ENCODE data around the gene IGSF22.
"Not testable (repeated sequence)": the region's sequence is repeated elsewhere in the genome, so short reads cannot be mapped to it uniquely, and the experiment has no call there.

Gene IGSF22

DNA sequence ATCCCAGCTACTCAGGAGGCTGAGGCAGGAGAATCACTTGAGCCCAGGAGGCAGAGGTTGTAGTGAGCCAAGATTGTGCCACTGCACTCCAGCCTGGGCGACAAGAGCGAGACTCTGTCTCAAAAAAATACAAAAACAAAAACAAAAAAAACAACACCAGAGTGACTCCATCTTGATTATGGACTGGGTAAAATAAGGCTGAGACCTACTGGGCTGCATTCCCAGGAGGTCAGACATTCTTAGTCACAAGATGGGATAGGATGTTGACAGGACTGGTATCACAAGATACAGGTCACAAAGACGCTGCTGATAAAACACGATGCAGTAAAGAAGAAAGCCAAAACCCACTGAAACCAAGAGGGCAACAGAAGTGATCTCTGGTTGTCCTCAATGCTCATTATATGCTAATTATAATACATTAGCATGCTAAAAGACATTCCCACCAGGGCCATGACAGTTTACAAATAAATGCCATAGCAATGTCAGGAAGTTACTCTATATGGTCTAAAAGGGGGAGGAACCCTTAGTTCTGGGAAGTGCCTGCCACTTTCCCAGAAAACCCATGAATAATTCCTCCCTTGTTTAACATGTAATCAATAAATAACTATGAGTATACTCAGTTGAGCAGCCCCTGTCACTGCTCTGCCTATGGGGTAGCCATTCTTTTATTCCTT, 34.4 kb downstream of the IGSF22 start:
- DNase-seq (ENCODE audit: low spot score) = not testable (repeated sequence)

- no peak for DNase-seq (ENCODE audit: low spot score)
These were observed 41.7 kb downstream of the IGSF22 start for GRCh38 chr11:18684267-18684666.

GRCh38 chr11:18682466-18682865, 43.5 kb downstream of the IGSF22 start:
- DNase-seq (ENCODE audit: low spot score) = no peak

- not testable (repeated sequence) for DNase-seq (ENCODE audit: low spot score)
These were observed 44.0 kb downstream of the IGSF22 start for GRCh38 chr11:18681949-18682348.

GRCh38 chr11:18677560-18677959, 48.4 kb downstream of the IGSF22 start:
- no peak for DNase-seq (ENCODE audit: low spot score)

DNA sequence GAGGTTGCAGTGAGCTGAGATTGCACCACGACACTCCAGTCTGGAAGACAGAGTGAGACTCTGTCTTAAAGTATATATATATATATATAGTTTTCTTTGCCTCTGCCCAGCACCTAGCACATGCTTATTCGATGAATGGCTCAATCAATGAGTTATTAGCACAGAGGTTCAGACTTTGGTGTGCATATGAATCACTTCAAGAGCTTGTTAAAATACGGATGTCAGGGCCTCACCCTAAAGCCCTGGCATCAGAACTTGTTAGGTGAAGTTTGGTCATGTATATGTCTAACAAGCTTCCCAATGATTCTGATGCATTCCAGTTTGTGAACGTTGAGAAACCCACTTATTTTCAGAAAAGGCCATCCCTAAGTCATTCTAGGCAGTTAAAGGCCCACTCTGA, 49.2 kb downstream of the IGSF22 start:
- DNase-seq (ENCODE audit: low spot score) = no peak

- DNase-seq (ENCODE audit: low spot score) = peak; percentile 69
These were observed 53.8 kb downstream of the IGSF22 start for GRCh38 chr11:18672209-18672608.

GRCh38 chr11:18671246-18671645, 54.7 kb downstream of the IGSF22 start:
- DNase-seq (ENCODE audit: low spot score) = no peak

- DNase-seq (ENCODE audit: low spot score) = no peak
These were observed 56.3 kb downstream of the IGSF22 start for GRCh38 chr11:18669711-18670110.

- DNase-seq (ENCODE audit: low spot score) = peak; percentile 20
These were observed 56.8 kb downstream of the IGSF22 start for GRCh38 chr11:18669219-18669596.

GRCh38 chr11:18668131-18668530, 57.9 kb downstream of the IGSF22 start:
- DNase-seq (ENCODE audit: low spot score) = no peak

DNA sequence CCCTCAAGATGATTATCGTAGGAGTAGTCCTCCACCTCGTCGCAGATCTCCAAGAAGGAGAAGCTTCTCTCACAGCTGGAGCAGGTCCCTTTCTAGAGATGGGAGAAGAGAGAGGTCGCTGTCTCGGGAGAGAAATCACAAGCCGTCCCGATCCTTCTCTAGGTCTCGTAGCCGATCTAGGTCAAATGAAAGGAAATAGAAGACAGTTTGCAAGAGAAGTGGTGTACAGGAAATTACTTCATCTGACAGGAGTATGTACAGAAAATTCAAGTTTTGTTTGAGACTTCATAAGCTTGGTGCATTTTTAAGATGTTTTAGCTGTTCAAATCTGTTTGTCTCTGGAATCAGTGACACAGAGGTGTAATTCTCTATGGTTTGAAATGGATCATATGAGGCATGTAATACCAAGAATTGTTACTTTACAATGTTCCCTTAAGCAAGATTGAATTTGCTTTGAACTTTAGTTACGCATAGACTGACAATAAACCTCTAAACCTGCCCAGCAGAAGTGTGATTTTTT, 60.6 kb downstream of the IGSF22 start:
- not testable (repeated sequence) for DNase-seq (ENCODE audit: low spot score)

DNA sequence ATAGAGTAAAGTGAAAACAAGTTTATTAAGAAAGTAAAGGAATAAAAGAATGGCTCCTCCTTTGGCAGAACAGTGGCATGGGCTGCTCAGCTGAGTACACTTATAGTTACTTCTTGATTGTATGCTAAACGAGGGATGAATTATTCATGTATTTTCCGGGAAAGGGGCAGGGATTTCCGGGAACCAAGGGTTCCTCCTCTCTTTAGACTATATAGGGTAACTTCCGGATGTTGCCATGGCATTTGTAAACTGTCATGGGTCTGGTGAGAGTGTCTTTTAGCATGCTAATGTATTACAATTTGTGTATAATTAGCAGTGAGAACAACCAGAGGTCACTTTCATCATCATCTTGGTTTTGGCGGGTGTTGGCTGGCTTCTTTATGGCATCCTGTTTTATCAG, 68.3 kb downstream of the IGSF22 start:
- DNase-seq (ENCODE audit: low spot score) = no peak

Data from CD4-positive, alpha-beta T cell treated with Interleukin-6 at 100 ng/mL for 8 hours (primary cell).